Inferior parietal cortex (tissue), 1 donor: ENCODE data around the gene SNUPN.
"Not testable (repeated sequence)": the region's sequence is repeated elsewhere in the genome, so short reads cannot be mapped to it uniquely, and the experiment has no call there.

Experiments
- DNase-seq: peaks from one replicate; pipeline ENCODE4 v3.0.0-alpha.2; 2016; ENCODE audit errors: extremely low spot score

Gene SNUPN

GRCh38 chr15:75583701-75584100, 41.8 kb downstream of the SNUPN start:
- DNase-seq: no peak

- not testable (repeated sequence) for DNase-seq
These were observed 42.6 kb downstream of the SNUPN start for GRCh38 chr15:75582943-75583342.

GRCh38 chr15:75578948-75579920, 46.3 kb downstream of the SNUPN start, which contains the start of gene PTPN9:
TSS of gene PTPN9 (minus strand) at chr15:75579315. CDS start at chr15:75578776, 539 bp downstream.
- peak; percentile 60 for DNase-seq

- DNase-seq: no peak
These were observed 47.2 kb downstream of the SNUPN start for GRCh38 chr15:75578173-75578947.

GRCh38 chr15:75577401-75578172, 47.9 kb downstream of the SNUPN start:
- no peak for DNase-seq

- DNase-seq: no peak
These were observed 51.7 kb downstream of the SNUPN start for GRCh38 chr15:75573648-75574384.

GRCh38 chr15:75570126-75570845, 55.2 kb downstream of the SNUPN start:
- DNase-seq: no peak

- no peak for DNase-seq
These were observed 60.2 kb downstream of the SNUPN start for GRCh38 chr15:75565062-75565970.

GRCh38 chr15:75561888-75562287, 63.6 kb downstream of the SNUPN start:
- no peak for DNase-seq

- not testable (repeated sequence) for DNase-seq
These were observed 66.2 kb downstream of the SNUPN start for GRCh38 chr15:75559360-75559759.

- DNase-seq: not testable (repeated sequence)
These were observed 66.6 kb downstream of the SNUPN start for GRCh38 chr15:75558955-75559354.

- DNase-seq: no peak
These were observed 70.8 kb downstream of the SNUPN start for GRCh38 chr15:75554717-75555116.

GRCh38 chr15:75553659-75554058, 71.9 kb downstream of the SNUPN start:
- DNase-seq: no peak

- no peak for DNase-seq
These were observed 74.4 kb downstream of the SNUPN start for GRCh38 chr15:75551091-75551490.
